ENCODE results near the gene CAPRIN1. TPM values are rescaled to one million over a fixed set of nuclear protein-coding genes. Genes with fewer than 3 reads are reported as not detected.

Gene CAPRIN1
- total RNA-seq, 1 experiment from 2014 or later: 176 TPM

GRCh38 chr11:34150494-34151151 lies 99.1 kb downstream of the CAPRIN1 start:
- no peak for DNase-seq (ENCODE audit: low read depth, low spot score)
- in situ Hi-C loops (cut with HindIII; ENCODE audit: low pct_unique_long_range_greater_than_20kb, low sequenced_read_pairs): no loop called here

Other genes starting within 250 kb of the CAPRIN1 start
- not detected in 2 replicates for gene LMO2, start 159.7 kb upstream of the CAPRIN1 start, total RNA-seq (2014; rRNA removed; shearing (Covaris generic))
- 38.0 and 43.3 TPM in 2 replicates for gene NAT10, start 53.9 kb downstream of the CAPRIN1 start, total RNA-seq (2014; rRNA removed; shearing (Covaris generic))

Data from SK-MEL-5 (cell line).